ELF-1 (cell line): ENCODE data around the gene FCGR1A.
"Not testable (repeated sequence)": the region's sequence is repeated elsewhere in the genome, so short reads cannot be mapped to it uniquely, and the experiment has no call there.

Experiments used
- DNase-seq: peaks from one replicate; pipeline ENCODE4 v3.0.0-alpha.2; 2016; ENCODE audit warnings: low read depth, low spot score

FCGR1A gene

GRCh38 chr1:149782600-149782999 lies at the start of gene FCGR1A:
Gene FCGR1A, plus strand, starts transcription at chr1:149782694. Its CDS starts 50 bp downstream, at chr1:149782744.
- not testable (repeated sequence) for DNase-seq

DNA sequence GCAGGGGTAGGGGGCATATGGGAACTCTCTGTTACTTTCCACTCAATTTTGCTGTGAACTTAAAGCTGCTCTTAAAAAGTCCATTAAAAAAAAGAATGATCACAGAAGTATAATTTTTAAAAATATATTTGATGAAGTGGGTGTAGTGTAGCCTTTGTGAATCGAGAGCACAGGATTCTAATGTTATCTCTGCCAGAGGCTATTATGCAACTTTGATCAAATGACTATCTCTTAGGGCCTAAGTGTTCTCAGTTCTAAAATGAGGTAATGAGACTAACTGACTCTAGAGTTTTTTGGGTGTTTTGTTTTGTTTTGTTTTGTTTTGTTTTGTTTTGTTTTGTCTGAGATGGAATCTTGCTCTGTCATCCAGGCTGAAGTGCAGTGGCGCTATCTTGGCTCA lies 49.7 kb upstream of the FCGR1A start:
- not testable (repeated sequence) for DNase-seq

DNA sequence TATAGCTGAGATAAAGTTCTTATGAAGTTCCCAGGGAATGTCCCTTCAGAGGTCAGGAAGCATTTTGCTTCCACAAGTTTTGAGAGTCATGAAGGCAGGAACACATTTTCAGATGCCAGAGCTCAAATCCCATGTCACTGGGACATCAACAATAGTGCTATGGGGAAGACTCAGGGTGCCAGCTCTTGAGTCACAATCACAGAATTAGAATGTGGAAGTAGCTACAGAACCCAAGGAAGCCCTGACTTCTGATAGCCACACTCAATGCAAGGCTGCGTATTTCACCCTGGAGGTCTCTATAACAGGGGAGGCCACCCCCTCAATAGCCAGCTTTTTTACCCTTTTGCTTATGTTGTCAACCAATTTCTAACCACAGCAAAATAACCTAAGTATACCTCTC lies 47.8 kb upstream of the FCGR1A start:
- DNase-seq: not testable (repeated sequence)

DNA sequence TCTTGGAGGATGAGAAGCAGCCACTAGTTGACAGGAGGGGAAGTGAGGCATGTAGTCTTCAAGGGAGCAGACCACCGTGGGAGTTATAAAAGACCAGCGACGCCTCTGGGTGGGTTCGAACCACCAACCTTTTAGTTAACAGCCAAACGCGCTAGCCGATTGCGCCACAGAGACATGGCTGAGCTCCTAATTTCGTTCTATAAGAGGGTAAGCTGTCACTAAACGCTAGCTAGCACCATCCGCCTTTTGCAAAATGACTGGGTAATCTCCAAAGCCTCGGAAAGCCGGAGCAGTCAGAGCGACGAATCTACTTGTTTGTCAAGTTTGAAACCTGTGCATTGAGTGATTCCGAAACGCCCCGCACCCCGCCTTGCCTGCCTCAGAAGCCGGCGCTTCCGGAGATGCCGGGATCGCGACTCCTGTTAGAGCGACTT lies 42.3 kb upstream of the FCGR1A start:
- peak; percentile 73 for DNase-seq

GRCh38 chr1:149740590-149741230 lies 41.8 kb upstream of the FCGR1A start:
- DNase-seq: not testable (repeated sequence)

DNA sequence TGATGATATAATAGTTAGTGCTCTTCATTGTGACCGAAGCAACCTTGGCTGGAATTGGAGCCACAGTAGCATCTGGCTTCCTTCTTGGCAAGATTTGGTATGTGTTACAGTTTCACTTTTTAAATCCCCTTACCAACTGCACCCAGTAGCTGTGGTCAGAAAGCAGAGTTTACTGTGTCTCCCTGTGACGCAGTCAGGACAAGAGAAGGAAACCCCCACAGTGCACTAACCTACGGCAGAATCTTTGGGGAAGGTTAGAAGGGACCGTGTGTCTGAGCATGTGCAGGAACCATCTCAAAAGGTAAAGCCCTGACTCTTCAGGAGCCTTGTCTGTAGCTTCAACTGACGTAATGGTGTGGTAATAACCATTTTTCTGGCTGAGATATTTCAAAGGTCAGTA lies 40.6 kb upstream of the FCGR1A start:
- not testable (repeated sequence) for DNase-seq

DNA sequence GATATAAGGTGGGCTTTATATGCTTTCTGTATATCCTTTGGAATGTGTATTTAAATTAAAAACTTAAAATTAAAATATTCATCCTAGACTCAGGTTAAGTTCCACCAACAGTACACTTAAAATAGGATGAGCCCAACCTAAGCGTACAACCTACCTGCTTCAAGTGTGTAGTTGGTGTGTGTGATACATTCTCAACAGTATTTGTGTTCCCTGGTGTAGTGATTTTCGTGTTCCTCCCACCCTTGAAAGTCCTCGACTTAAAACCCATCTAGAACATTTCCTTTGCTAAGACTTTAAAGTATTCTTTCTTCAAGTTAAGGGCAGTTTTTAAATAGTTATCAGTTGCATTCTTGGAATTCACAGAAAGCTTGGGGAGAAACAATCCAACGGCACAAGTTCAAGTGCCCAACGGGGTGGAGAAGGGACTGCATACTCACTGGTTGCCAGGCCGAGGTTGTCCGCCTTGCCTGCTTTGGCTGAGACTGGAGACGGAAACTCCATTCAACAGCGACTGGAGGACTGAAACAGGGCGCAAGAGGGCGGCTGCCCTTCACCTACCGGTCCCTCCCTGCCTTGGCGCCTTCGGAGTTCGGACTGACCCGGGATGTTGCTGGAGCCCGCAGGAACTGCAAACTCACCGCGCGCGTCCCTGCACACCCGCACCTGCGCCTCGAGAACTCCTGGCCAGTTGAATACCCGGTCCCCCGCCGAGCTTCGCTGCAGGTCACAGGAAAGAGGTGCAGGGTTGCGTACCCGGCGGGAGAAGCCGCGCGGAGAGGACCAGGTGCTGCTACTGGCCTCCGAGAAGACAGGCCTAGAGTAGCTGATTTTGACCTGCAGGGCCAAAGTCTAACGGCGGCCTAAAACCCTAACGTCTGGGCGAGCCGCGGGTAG lies 35.8 kb upstream of the FCGR1A start:
- peak; percentile 60 for DNase-seq

GRCh38 chr1:149747359-149748143 lies 34.9 kb upstream of the FCGR1A start:
- DNase-seq: peak; percentile 6

- peak; percentile 18 for DNase-seq
These were observed 34.4 kb upstream of the FCGR1A start for GRCh38 chr1:149748144-149748500.

GRCh38 chr1:149750562-149750961 lies 31.9 kb upstream of the FCGR1A start:
- DNase-seq: not testable (repeated sequence)

DNA sequence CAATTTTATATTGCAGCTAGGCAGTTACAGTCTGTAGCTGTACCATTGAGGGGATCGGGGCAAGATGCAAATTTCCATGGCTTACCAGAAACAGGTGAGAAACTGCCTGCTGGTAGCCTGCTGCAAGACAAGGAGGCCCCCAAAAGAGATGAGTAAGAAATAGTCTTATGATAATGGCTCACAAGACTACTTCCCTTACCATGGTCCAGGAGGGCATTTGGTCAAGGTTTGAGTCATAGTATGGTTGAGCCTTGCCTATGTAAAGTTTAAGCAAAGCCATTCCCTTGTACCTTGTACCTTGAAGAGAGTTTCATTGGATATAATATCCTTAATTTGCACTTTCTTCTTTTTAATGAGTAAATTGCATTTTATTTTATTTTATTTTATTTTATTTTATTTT lies 30.3 kb upstream of the FCGR1A start:
- not testable (repeated sequence) for DNase-seq

GRCh38 chr1:149753466-149753865 lies 29.0 kb upstream of the FCGR1A start:
- DNase-seq: not testable (repeated sequence)

- DNase-seq: not testable (repeated sequence)
These were observed 27.2 kb upstream of the FCGR1A start for GRCh38 chr1:149755294-149755693.

DNA sequence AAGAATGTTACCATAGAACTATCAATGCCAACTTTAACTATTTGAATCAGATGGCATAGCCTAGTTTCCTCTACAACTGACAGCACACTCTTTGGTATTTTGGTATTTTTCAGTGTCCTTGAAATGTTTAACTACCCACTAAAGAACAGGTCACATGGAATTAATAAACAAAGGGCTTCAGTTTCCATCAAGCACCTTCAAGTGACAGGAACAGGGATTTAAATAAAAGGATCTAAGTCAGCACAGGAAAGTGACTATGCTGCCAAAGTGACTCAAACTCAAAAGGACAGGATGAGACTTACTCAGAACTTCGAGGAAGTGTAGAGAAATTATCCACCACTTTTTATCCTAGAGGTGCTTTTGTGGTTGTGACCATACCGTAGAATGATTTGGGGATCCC lies 20.2 kb upstream of the FCGR1A start:
- DNase-seq: not testable (repeated sequence)

DNA sequence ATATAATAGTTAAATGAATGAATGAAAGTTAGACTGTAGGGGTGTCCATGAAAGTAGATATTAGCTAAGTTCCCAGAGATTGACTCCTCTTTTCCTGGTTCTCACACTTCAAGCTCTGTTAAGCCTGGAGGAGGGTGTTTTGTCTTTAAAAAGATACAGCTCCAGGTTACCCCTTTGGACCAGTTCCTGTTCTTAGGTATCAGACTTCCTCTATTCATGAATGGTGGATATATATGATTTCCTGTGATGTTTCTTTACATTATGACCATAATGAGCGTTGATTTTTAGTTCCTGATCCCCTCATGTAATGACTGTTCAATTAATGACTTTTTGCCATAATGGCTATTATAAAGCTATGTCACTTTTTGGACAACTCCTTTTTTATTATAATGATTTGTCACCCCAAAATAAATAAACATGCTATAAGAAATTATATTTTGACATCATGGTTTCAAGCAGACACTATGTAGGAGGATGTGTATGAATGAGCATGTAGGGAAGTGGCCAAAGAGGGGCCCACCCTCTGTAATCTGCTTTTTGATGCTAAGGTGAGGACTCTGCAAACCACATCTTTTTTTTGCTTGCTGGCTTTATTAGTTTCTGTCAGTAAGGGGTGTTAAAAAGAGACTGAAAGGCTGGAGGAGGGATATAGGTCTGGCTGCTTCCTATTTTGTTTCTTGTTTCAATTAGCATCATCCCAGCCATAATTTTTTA lies 18.2 kb upstream of the FCGR1A start:
- not testable (repeated sequence) for DNase-seq

- not testable (repeated sequence) for DNase-seq
These were observed 16.3 kb upstream of the FCGR1A start for GRCh38 chr1:149766241-149766640.

- DNase-seq: not testable (repeated sequence)
These were observed 13.3 kb upstream of the FCGR1A start for GRCh38 chr1:149769216-149769615.

- not testable (repeated sequence) for DNase-seq
These were observed 11.8 kb upstream of the FCGR1A start for GRCh38 chr1:149770661-149771060.

GRCh38 chr1:149771653-149772425 lies 10.7 kb upstream of the FCGR1A start:
- not testable (repeated sequence) for DNase-seq

DNA sequence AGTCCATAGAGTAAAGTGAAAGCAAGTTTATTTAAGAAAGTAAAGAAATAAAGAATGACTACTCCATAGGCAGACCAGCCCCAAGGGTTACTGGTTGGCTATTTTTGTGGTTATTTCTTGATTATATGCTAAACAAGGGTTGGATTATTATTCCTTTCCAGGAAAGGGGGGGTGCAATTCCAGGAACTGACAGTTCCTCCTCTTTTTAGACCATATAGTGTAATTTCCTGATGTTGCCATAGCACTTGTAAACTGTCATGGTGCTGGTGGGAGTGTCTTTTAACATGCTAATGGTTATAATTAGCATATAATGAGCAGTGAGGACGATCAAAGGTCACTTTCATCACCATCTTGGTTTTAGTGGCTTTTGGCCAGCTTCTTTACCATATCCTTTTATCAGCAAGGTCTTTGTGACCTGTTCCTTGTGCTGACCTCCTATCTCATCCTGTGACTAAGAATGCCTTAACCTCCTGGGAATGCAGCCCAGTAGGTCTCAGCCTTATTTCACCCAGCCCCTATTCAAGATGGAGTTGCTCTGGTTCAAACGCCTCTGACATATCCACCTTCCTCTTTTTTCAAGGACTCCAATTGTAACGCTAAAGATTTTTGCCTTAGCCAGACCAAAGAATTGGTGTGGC lies 6.9 kb upstream of the FCGR1A start:
- DNase-seq: peak; percentile 44
